Colon (tissue), 2 donors: ENCODE results near the gene MSX1.
"Not testable (repeated sequence)": the region's sequence is repeated elsewhere in the genome, so short reads cannot be mapped to it uniquely, and the experiment has no call there.

Source experiments
- FAIRE-seq: peaks from 2 replicates; lab custom pipeline; 2012; peaks lifted over from hg19 to GRCh38; lab: Jason Lieb, UNC
- donor health status: control.
- donor health status: control.

The MSX1 gene

DNA sequence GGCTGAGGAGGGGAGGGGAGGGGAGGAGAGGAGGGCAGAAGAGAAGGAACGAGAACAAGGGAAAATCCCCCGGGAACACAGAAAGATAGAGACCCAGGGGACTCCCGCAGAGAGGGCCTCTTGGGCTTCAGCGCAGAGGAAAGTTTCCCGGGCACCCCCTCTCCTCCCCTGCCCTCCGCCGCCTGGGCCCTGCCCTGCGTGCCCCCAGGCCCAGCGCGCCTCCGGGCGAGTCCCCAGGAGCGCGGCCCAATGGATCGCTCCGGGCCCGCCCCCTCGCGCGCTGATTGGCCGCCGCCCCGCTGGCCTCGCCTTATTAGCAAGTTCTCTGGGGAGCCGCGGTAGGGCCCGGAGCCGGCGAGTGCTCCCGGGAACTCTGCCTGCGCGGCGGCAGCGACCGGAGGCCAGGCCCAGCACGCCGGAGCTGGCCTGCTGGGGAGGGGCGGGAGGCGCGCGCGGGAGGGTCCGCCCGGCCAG is at the start of gene MSX1:
MSX1 (plus strand) TSS at position 341 of the 474 bp plus-strand sequence. CDS start 235 bp downstream, outside the sequence.
- no peak for FAIRE-seq

GRCh38 chr4:4810092-4810774 is 49.2 kb upstream of the MSX1 start:
- no peak for FAIRE-seq

DNA sequence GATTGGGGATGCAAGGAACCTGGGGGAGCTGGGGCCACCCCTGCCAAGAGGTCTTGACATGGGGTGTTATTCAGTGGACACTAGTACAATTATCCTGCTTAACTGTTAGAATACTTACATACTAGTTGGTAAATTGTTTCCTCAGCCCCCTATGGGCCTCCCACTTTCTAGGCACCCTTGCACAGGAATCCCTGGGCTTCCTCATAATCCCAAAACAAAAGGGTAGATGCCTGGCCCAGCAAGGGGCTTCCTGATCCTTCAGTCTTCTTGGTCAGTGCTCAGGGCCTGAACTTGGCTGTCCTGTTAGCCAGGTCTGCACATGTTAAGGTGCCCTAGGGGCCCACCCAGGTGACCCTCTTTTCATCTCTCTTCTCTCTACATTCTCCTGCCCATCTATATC is 48.7 kb upstream of the MSX1 start:
- no peak for FAIRE-seq

DNA sequence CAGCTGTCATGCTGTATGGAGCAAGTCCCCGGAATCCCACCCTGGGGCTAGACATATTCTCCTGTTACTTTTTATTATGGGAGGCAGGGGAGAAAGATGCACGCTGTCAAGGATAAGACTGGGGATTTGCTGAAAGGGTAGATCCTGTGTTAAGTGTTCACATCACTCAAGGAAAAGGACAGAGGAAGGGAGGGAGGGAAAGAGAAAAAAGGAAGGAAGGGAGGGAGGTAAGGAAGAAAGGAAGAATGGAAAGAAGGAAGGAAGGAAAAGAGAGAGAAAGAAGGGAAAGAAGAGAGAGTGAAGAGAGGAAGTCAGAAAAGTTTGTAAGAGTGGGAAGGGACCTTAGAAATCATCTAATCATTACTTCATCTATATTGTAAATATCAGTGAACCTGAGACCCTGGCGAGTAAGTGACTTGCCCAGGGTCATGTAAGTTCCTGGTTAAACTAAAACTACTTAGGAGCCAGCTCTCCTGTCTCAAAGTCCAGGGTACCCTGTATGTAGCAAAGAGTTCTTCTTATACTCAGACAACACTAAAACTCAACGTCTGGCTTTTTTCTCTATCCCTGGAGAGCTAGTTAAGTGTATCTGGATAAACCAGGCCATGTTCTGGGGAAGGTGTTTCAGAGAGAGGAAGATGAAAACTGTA is 47.2 kb upstream of the MSX1 start:
- no peak for FAIRE-seq

GRCh38 chr4:4818415-4819212 is 40.9 kb upstream of the MSX1 start:
- no peak for FAIRE-seq

DNA sequence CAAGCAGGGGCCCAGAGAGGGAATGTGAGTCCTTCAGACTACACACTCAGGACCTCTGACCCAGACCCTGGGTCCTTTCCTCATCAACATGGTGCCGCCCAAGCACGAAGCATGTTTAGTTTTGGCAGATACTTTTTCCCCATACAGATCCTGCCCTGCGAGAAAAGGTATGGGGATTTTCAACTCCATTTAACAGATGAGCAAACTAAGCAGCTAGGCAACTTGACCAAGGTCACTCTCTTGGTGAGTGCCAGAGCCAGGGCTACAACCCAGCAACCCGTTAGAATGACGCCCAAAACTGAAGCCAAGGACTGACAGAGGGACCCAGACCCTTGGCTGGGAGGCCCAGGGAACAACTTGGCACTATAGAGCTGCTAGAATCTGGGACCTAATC is 40.3 kb upstream of the MSX1 start:
- FAIRE-seq = no peak

- no peak for FAIRE-seq
Measured at GRCh38 chr4:4820261-4820660, 39.2 kb upstream of the MSX1 start.

- no peak for FAIRE-seq
Measured at GRCh38 chr4:4820739-4821138, 38.7 kb upstream of the MSX1 start.

- no peak for FAIRE-seq
Measured at GRCh38 chr4:4821577-4821976, 37.9 kb upstream of the MSX1 start.

DNA sequence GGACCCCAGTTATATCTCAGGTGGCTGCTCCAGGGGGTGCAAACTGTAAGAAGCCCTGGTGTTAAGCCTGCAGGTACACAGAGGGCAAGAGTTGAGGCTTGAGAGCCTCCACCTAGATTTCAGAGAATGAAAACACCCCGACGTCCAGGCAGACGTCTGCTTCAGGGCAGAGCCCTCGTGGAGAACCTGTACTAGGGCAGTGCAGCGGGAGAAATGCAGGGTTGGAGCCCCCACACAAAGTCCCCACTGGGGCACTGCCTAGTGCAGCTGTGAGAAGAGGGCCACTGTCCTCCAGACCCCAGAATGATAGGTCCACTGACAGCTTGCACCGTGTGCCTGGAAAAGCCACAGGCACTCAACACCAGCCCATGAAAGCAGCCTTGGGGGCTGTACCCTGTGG is 37.2 kb upstream of the MSX1 start:
- FAIRE-seq = not testable (repeated sequence)

GRCh38 chr4:4823621-4824162 is 35.8 kb upstream of the MSX1 start:
- FAIRE-seq = no peak

DNA sequence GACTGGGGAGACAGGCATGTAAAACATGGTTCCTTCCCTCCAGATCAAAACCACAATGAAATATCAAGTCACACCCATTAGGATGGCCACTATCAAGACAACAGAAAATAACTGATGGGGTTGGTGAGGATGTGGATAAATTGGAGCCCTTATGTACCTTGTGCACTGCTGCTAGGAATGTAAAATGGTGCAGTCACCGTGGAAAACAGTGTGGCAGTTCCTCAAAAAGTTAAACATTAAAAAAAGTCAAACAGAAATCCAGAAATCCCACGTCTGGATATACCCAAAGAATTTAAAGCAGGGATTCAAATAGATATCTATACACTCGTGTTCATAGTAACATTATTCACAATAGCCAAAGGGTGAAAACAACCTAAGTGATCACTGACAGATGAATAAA is 35.2 kb upstream of the MSX1 start:
- no peak for FAIRE-seq

DNA sequence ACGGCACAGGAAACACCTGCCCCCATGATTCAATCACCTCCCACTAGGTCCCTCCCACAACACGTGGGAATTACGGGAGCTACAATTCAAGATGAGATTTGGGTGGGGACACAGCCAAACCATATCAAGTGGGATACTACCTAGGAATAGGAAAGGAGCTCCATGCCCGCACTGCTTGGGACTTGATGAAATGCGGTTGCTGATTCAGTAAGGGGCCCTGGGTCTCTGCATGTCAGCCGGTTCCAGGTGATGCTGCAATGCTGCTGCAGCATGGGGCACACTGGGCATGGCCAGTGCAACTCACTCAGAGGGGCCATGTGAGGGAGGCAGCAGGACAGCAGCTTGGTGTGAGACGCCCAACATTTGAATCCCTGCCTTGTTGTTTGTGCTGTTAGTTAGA is 34.0 kb upstream of the MSX1 start:
- no peak for FAIRE-seq

- FAIRE-seq = no peak
Measured at GRCh38 chr4:4829837-4830236, 29.6 kb upstream of the MSX1 start.

DNA sequence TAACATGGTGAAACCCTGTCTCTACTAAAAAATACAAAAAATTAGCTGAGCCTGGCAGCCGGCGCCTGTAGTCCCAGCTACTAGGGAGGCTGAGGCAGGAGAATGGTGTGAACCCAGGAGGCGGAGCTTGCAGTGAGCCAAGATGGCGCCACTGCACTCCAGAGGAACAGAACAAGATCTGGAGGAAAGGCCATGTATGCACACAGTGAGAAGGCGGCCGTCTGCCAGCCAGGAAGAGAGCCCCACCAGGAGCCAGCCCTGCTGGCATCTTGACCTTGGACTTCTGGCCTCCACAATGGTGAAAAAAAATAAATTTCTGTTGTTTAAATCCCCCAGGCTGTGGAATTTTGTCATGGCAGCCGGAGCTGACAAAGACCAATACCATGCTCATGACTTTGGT is 28.2 kb upstream of the MSX1 start:
- no peak for FAIRE-seq

DNA sequence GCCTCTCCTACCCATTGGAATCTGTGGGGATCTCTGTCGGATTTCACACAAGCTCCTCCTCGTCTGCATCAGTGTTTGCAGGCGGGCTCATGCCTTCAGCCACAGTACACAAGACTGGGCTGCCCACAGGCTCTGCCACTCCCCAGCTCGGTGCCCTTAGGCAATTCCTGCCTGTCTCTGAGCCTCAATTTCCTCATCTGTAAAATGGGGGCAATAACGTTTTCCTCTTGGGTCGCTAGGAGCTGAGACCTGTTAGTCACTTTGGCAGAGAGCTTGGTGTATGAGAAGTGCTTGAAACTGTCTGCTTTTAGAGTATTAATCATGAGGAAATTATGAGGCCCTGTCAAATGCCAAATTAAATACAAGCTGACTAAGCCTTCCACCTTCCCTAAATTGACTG is 27.6 kb upstream of the MSX1 start:
- no peak for FAIRE-seq

- FAIRE-seq = no peak
Measured at GRCh38 chr4:4836044-4836443, 23.4 kb upstream of the MSX1 start.

DNA sequence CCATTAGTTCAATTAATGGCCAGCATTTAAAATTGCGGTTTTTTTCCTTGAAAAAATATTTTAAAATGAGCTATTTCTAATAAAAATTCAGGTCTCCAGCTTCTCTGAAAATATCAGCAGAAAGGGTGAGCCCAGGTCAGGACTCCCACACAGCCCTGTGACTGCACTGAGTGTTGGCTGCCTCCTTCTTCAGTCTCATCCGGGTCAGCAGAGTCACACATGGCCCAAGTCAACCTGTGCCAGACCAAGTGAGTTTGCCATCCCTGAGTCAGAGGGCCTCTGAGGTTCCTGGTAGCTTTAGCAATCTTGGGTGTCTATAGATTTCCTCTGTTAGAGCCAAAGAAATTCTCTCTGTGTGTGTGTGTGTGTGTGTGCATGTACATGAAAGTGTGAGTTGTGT is 22.1 kb upstream of the MSX1 start:
- no peak for FAIRE-seq

GRCh38 chr4:4838051-4838935 is 21.2 kb upstream of the MSX1 start:
- FAIRE-seq = no peak

DNA sequence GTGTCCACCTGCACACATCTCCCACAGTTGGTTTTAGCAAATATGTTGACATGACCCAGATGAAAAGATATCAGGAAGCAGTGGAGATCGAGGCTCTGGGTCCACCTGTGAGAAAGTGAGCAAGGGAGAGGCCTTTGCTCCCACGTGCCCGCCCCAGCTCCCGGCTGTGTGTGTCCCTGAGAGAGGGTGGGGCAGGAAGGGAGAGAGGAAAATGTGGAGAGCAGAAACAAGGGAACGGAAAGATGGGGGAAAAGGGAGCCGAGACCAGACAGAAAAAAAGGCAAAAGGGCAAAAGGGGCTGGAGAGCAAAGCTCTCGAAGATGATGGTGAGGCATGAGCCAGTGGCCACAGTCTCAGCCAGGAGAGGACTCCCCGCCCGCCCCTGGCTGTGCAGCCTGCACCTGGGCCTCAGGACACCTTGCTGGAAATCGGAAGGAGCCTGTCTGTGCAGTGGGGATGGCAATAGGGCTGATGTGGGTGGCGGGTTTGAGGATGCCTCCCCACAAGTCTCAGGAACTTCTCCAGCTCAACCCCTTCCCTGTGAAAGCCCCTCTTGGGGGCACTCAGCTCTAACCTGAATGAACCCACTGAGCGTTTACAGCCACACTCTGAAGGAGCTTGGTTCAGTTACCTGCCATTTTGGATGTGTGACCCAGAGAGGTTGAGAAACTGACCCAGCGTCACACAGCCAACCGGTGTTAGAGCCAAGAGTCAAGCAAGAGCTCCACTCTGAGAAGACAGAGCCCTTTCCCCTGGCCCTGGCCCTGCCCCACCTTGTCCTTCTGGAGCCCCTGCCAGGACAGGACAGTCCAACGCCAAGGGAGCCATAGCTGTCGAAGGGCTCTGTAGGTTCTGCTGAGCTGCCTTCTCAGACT is 20.3 kb upstream of the MSX1 start:
- FAIRE-seq = no peak

DNA sequence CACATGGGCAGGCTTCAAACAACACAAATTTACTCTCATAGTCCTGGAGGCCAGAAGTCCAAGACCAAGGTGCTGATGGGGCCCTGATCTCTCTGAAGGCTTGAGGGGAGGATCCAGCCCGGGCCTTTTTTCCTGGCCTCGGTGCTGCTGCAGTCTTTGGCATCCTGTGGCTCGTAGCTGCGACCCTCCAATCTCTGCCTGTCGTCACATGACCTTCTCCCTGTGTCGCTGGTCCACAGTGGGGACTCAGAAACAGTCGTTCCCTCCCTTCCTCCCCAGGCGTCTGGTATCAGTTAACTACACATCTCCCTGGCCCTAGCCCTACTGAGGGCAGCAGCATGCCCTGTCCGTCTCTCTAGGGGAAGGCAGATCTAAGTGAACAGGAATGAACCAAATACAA is 19.1 kb upstream of the MSX1 start:
- FAIRE-seq = no peak
